Panc1 (cell line): ENCODE results near the gene OR2T1.
"Not testable (repeated sequence)": the region's sequence is repeated elsewhere in the genome, so short reads cannot be mapped to it uniquely, and the experiment has no call there.

Experiments used
- CTCF ChIP-seq: fragments of 450-650 bp; IDR thresholded peaks from 2 replicates; pipeline ENCODE4 v1.5.1; 2017; ENCODE audit warnings: mild to moderate bottlenecking
- REST ChIP-seq, 2 experiments: IDR thresholded peaks; 2 replicates each; pipeline ENCODE4 v1.6.1; 2011 to 2012; ENCODE audit warnings: low read depth in 2 of 2, control low read depth in 1 of 2, low read length in 1 of 2, mild to moderate bottlenecking in 1 of 2, moderate library complexity in 1 of 2; ENCODE audit not compliant: insufficient read depth in 1 of 2
- SIN3A ChIP-seq: IDR thresholded peaks from 2 replicates; pipeline ENCODE4 v1.6.1; 2012; ENCODE audit warnings: low read depth, mild to moderate bottlenecking, low read length, moderate library complexity, borderline replicate concordance; ENCODE audit not compliant: insufficient read depth

GRCh38 chr1:248427526-248428191 lies 24.8 kb downstream of the OR2T1 start:
- TF ChIP-seq SIN3A; REST (IDR thresholded peaks at IDR 0.05; ENCODE audit: insufficient read depth in 1 of 2, low read depth in 2 of 2, low read length in 1 of 2); CTCF: not testable (repeated sequence)
